GM18502 (cell line): Measurements from ENCODE around the gene CIROP.
A peak's percentile ranks its signal among the peaks of the same experiment; 100 is the strongest.

Experiments
- ATAC-seq: cut with Tn5 transposase; IDR thresholded peaks from one replicate; pipeline ENCODE4 v1.9.1; 2021; ENCODE audit warnings: mild to moderate bottlenecking; ENCODE audit not compliant: unreplicated experiment, poor library complexity

The CIROP gene

GRCh38 chr14:23070262-23071129 is 34.3 kb downstream of the CIROP start:
- no peak for ATAC-seq

- ATAC-seq: no peak
These were observed 35.4 kb downstream of the CIROP start for GRCh38 chr14:23069413-23069806.

GRCh38 chr14:23068789-23069412 is 35.9 kb downstream of the CIROP start:
- ATAC-seq: peak; percentile 72

- no peak for ATAC-seq
These were observed 36.7 kb downstream of the CIROP start for GRCh38 chr14:23067847-23068788.

GRCh38 chr14:23066855-23067744 is 37.7 kb downstream of the CIROP start:
- ATAC-seq: no peak

- ATAC-seq: no peak
These were observed 38.4 kb downstream of the CIROP start for GRCh38 chr14:23066368-23066767.

- no peak for ATAC-seq
These were observed 41.2 kb downstream of the CIROP start for GRCh38 chr14:23063601-23064000.

GRCh38 chr14:23062002-23062401 is 42.8 kb downstream of the CIROP start:
- no peak for ATAC-seq

GRCh38 chr14:23060536-23061260 is 44.1 kb downstream of the CIROP start:
- ATAC-seq: no peak

GRCh38 chr14:23058654-23059504 is 45.9 kb downstream of the CIROP start:
- ATAC-seq: no peak

- peak; percentile 75 for ATAC-seq
These were observed 46.8 kb downstream of the CIROP start for GRCh38 chr14:23057757-23058653.

GRCh38 chr14:23056956-23057756 is 47.6 kb downstream of the CIROP start, which contains the start of gene CDH24:
Gene CDH24 (minus strand): TSS chr14:23057520. CDS start chr14:23055733, 1,787 bp downstream.
- ATAC-seq: peak; percentile 57

- ATAC-seq: peak; percentile 57
These were observed 48.4 kb downstream of the CIROP start for GRCh38 chr14:23056145-23056955.

- no peak for ATAC-seq
These were observed 49.1 kb downstream of the CIROP start for GRCh38 chr14:23055621-23056144.

- ATAC-seq: no peak
These were observed 49.6 kb downstream of the CIROP start for GRCh38 chr14:23055147-23055550.
